Smooth muscle cell of the brain vasculature (primary cell): ENCODE results near the gene PEF1.

Source experiments
- DNase-seq: peaks from one replicate; pipeline ENCODE4 v3.0.0-alpha.2; 2012; ENCODE audit warnings: low read depth, low spot score

Gene PEF1

GRCh38 chr1:31653717-31654473 is 9.2 kb upstream of the PEF1 start:
- no peak for DNase-seq

- no peak for DNase-seq
Observed at GRCh38 chr1:31652891-31653499, 8.3 kb upstream of the PEF1 start.

- no peak for DNase-seq
Observed at GRCh38 chr1:31651766-31652165, 7.1 kb upstream of the PEF1 start.

GRCh38 chr1:31651089-31651420 is 6.4 kb upstream of the PEF1 start:
- no peak for DNase-seq

- DNase-seq, result no peak
Observed at GRCh38 chr1:31650161-31651088, 5.7 kb upstream of the PEF1 start.

GRCh38 chr1:31648641-31649357 is 4.1 kb upstream of the PEF1 start:
- no peak for DNase-seq

GRCh38 chr1:31648190-31648589 is 3.5 kb upstream of the PEF1 start:
- DNase-seq, result no peak

GRCh38 chr1:31647106-31647505 is 2.4 kb upstream of the PEF1 start:
- DNase-seq, result no peak

GRCh38 chr1:31646259-31646960 is 1.7 kb upstream of the PEF1 start:
- no peak for DNase-seq

GRCh38 chr1:31645274-31645568 is 545 bp upstream of the PEF1 start:
- DNase-seq, result no peak

- no peak for DNase-seq
Observed at GRCh38 chr1:31643976-31644559, 608 bp downstream of the PEF1 start.

- DNase-seq, result no peak
Observed at GRCh38 chr1:31642897-31643296, 1.8 kb downstream of the PEF1 start.

GRCh38 chr1:31642366-31642765 is 2.3 kb downstream of the PEF1 start:
- DNase-seq, result no peak

- no peak for DNase-seq
Observed at GRCh38 chr1:31640964-31641363, 3.7 kb downstream of the PEF1 start.

- DNase-seq, result no peak
Observed at GRCh38 chr1:31640179-31640578, 4.5 kb downstream of the PEF1 start.

GRCh38 chr1:31639543-31639942 is 5.1 kb downstream of the PEF1 start:
- DNase-seq, result no peak

- DNase-seq, result no peak
Observed at GRCh38 chr1:31637915-31638673, 6.6 kb downstream of the PEF1 start.

- no peak for DNase-seq
Observed at GRCh38 chr1:31633117-31633516, 11.6 kb downstream of the PEF1 start.

- no peak for DNase-seq
Observed at GRCh38 chr1:31632649-31633048, 12.0 kb downstream of the PEF1 start.

- DNase-seq, result no peak
Observed at GRCh38 chr1:31628931-31629556, 15.6 kb downstream of the PEF1 start.
